ENCODE measurements around the gene WRNIP1. TPM values are rescaled to one million over a fixed set of nuclear protein-coding genes. Genes with fewer than 3 reads are reported as not detected.

Gene WRNIP1
- total and polyA plus RNA-seq, 9 of the 15 experiments (the other 6 are each of a cell fraction or from before 2014, with no cell fraction given): 13.2 to 63.6 (median 48.6) TPM

DNA sequence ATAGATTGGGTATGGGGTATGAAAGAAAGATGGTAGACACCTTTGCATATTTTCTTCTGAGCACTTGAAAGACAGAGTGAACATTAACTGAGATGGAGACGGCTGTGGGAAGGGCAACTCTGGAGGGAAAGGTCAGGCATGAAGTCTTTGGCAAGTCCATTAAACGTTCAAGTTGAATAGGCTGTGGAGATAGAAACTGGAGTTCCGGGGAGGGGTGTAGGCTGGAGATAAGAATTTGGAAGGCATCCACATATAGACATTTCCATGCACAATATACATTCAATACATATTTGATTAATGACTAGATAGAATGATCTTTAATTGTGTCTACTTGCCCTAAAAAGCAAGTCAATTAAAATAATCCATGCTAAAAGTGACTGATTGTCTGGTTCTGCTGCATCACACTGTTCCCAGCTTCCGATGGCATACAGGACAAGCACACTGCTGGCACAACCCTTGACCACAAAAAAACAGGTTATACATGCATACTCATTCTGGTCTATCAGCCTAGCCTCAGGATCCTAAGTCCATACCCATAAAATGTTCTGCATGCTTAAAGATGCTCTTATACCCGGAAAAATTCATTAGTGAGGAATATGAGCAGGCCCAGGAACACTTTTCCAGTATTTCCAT, 12.6 kb upstream of the WRNIP1 start (continued):
- TF ChIP-seq CXXC5 (CRISPR knock-in tag; IDR thresholded peaks at IDR 0.05) (0 out of 2 replicates have a peak, but pooled peaks have one; percentile 7), SMARCA4 (IDR thresholded peaks at IDR 0.05) (peak; percentile 36; the same call in 1 of the 2 replicates), TEAD4 (IDR thresholded peaks at IDR 0.05; ENCODE audit: low read length) (peak; percentile 51; the same call in 1 of the 2 replicates), TEAD4 (CRISPR knock-in tag; IDR thresholded peaks at IDR 0.05; ENCODE audit: borderline replicate concordance) (no peak), MEIS2 (IDR thresholded peaks at IDR 0.05; ENCODE audit: partially characterized antibody) (peak; percentile 22), CBFA2T3 (IDR thresholded peaks at IDR 0.05) (peak; percentile 62), XRCC3 (IDR thresholded peaks at IDR 0.05) (no peak), PCBP1 (IDR thresholded peaks at IDR 0.05; ENCODE audit: low read depth, low read length, poor library complexity, severe bottlenecking) (no peak), PTRF (tag; IDR thresholded peaks at IDR 0.05) (no peak), EP300 (IDR thresholded peaks at IDR 0.05; ENCODE audit: low read length) (no peak), NCOR1 (IDR thresholded peaks at IDR 0.05) (peak; percentile 30; the same call in 1 of the 2 replicates), MTA3 (IDR thresholded peaks at IDR 0.05; ENCODE audit: borderline replicate concordance) (0 out of 2 replicates have a peak, but pooled peaks have one; percentile 34), ETV1 (tag; conservative IDR thresholded peaks at IDR 0.05; ENCODE audit: low read depth) (peak; percentile 60; the same call in 1 of the 2 replicates), DPF2 (IDR thresholded peaks at IDR 0.05) (peak; percentile 49), NCOA2 (IDR thresholded peaks at IDR 0.05; ENCODE audit: partially characterized antibody in 2 of 2) (no peak), ETV5 (CRISPR knock-in tag; IDR thresholded peaks at IDR 0.05; ENCODE audit: low read depth) (0 out of 2 replicates have a peak, but pooled peaks have one; percentile 4), TAL1 (IDR thresholded peaks at IDR 0.05) (peak; percentile 10; the same call in 1 of the 2 replicates), ZNF696 (CRISPR knock-in tag; conservative IDR thresholded peaks at IDR 0.05) (no peak)
- TF ChIP-seq, protein P1, sequence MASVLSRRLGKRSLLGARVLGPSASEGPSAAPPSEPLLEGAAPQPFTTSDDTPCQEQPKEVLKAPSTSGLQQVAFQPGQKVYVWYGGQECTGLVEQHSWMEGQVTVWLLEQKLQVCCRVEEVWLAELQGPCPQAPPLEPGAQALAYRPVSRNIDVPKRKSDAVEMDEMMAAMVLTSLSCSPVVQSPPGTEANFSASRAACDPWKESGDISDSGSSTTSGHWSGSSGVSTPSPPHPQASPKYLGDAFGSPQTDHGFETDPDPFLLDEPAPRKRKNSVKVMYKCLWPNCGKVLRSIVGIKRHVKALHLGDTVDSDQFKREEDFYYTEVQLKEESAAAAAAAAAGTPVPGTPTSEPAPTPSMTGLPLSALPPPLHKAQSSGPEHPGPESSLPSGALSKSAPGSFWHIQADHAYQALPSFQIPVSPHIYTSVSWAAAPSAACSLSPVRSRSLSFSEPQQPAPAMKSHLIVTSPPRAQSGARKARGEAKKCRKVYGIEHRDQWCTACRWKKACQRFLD (CRISPR knock-in tag; IDR thresholded peaks at IDR 0.05): 0 out of 2 replicates have a peak, but pooled peaks have one; percentile 71
- TF ChIP-seq, protein P2, sequence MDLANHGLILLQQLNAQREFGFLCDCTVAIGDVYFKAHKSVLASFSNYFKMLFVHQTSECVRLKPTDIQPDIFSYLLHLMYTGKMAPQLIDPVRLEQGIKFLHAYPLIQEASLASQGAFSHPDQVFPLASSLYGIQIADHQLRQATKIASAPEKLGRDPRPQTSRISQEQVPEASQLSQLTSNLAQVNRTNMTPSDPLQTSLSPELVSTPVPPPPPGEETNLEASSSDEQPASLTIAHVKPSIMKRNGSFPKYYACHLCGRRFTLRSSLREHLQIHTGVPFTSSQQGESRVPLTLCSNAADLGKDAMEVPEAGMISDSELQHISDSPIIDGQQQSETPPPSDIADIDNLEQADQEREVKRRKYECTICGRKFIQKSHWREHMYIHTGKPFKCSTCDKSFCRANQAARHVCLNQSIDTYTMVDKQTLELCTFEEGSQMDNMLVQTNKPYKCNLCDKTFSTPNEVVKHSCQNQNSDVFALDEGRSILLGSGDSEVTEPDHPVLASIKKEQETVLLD (IDR thresholded peaks at IDR 0.05): no peak
- TF ChIP-seq, protein P3, sequence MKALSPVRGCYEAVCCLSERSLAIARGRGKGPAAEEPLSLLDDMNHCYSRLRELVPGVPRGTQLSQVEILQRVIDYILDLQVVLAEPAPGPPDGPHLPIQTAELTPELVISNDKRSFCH (CRISPR knock-in tag; IDR thresholded peaks at IDR 0.05): no peak
- TF ChIP-seq, protein P3 (tag; IDR thresholded peaks at IDR 0.05): no peak
- TF ChIP-seq, protein P4, sequence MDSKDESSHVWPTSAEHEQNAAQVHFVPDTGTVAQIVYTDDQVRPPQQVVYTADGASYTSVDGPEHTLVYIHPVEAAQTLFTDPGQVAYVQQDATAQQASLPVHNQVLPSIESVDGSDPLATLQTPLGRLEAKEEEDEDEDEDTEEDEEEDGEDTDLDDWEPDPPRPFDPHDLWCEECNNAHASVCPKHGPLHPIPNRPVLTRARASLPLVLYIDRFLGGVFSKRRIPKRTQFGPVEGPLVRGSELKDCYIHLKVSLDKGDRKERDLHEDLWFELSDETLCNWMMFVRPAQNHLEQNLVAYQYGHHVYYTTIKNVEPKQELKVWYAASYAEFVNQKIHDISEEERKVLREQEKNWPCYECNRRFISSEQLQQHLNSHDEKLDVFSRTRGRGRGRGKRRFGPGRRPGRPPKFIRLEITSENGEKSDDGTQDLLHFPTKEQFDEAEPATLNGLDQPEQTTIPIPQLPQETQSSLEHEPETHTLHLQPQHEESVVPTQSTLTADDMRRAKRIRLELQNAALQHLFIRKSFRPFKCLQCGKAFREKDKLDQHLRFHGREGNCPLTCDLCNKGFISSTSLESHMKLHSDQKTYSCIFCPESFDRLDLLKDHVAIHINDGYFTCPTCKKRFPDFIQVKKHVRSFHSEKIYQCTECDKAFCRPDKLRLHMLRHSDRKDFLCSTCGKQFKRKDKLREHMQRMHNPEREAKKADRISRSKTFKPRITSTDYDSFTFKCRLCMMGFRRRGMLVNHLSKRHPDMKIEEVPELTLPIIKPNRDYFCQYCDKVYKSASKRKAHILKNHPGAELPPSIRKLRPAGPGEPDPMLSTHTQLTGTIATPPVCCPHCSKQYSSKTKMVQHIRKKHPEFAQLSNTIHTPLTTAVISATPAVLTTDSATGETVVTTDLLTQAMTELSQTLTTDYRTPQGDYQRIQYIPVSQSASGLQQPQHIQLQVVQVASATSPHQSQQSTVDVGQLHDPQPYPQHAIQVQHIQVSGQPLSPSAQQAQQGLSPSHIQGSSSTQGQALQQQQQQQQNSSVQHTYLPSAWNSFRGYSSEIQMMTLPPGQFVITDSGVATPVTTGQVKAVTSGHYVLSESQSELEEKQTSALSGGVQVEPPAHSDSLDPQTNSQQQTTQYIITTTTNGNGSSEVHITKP (IDR thresholded peaks at IDR 0.05; ENCODE audit: partially characterized antibody): peak; percentile 17
